Rectal smooth muscle tissue (tissue), 1 donor: ENCODE measurements around the gene CADPS.

Experiments used
- H3K27ac ChIP-seq: one replicate; pipeline ENCODE4 v1.7.0; 2013; ENCODE audit warnings: low read depth, low read length, inconsistent platforms
- H3K27me3 ChIP-seq: one replicate; pipeline ENCODE4 v1.7.0; 2013; ENCODE audit warnings: low read length; ENCODE audit not compliant: control insufficient read depth, insufficient read depth
- H3K36me3 ChIP-seq: one replicate; pipeline ENCODE4 v1.7.0; 2013; ENCODE audit warnings: low read length; ENCODE audit not compliant: control insufficient read depth, insufficient read depth
- H3K4me1 ChIP-seq: one replicate; pipeline ENCODE4 v1.7.0; 2013; ENCODE audit warnings: low read length; ENCODE audit not compliant: control insufficient read depth, insufficient read depth
- H3K4me3 ChIP-seq: one replicate; pipeline ENCODE4 v1.7.0; 2013; ENCODE audit warnings: low read length
- H3K9ac ChIP-seq: one replicate; pipeline ENCODE4 v1.7.0; 2013; ENCODE audit warnings: low read length

Gene CADPS

GRCh38 chr3:62462104-62462762, 413.0 kb downstream of the CADPS start:
- Histone ChIP-seq H3K27me3 (no peaks in the 10 kb centered on the region), H3K4me1 (no peaks in the 10 kb centered on the region), H3K27ac (no peak overlapping the region), H3K36me3 (no peaks in the 10 kb centered on the region), H3K9ac (no peak overlapping the region), H3K4me3 (no peak overlapping the region)

GRCh38 chr3:62454916-62455315, 420.3 kb downstream of the CADPS start:
- H3K36me3 ChIP-seq: no peaks in the 10 kb centered on the region
- no peak overlapping the region for H3K27ac ChIP-seq
- H3K9ac ChIP-seq: no peak overlapping the region
- no peaks in the 10 kb centered on the region for H3K4me1 ChIP-seq
- no peaks in the 10 kb centered on the region for H3K27me3 ChIP-seq
- no peak overlapping the region for H3K4me3 ChIP-seq

GRCh38 chr3:62453448-62453847, 421.8 kb downstream of the CADPS start:
- H3K27ac ChIP-seq: no peak overlapping the region
- H3K9ac ChIP-seq: no peak overlapping the region
- H3K27me3 ChIP-seq: no peaks in the 10 kb centered on the region
- H3K4me3 ChIP-seq: no peak overlapping the region
- no peaks in the 10 kb centered on the region for H3K4me1 ChIP-seq
- H3K36me3 ChIP-seq: no peaks in the 10 kb centered on the region

DNA sequence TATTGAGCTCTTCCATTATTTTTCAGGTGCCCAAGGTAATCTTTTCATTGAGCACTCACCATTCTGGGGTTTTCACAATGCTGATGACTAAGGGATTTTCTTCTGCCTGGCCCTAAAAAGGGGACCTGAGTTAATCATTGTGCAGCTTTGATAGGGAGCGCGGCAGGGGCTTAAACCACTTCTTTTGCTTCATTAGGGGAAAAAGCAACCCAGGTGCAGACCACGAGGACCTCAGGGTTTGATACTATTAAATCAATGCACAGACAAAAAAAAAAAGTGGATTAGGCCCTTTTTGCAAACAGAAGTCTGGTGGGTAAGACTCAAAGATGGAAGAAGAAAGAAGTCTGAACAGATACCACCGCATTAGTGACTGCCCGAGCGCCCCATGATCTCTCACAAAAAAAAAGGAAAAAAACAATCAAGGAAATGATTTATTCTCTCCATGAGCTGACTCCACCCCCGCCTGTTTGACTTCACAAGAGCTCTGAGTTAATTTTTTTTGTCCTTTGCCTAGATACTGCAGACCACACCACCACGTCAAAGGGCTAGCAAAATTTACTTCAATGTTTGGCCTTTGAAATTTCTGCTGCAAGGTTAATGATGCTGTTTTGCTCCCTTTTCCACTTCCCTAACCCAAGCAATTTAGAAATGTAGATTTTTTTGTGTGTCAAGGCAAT, 423.9 kb downstream of the CADPS start:
- Histone ChIP-seq H3K36me3 (no peaks in the 10 kb centered on the region), H3K4me3 (no peak overlapping the region), H3K27ac (no peak overlapping the region), H3K4me1 (no peaks in the 10 kb centered on the region), H3K27me3 (no peaks in the 10 kb centered on the region), H3K9ac (no peak overlapping the region)

GRCh38 chr3:62446337-62446940, 428.8 kb downstream of the CADPS start:
- Histone ChIP-seq H3K27ac (no peak overlapping the region), H3K4me1 (no peaks in the 10 kb centered on the region), H3K9ac (no peak overlapping the region)

GRCh38 chr3:62445275-62445674, 429.9 kb downstream of the CADPS start:
- Histone ChIP-seq H3K27me3 (no peaks in the 10 kb centered on the region), H3K36me3 (no peaks in the 10 kb centered on the region), H3K4me1 (no peaks in the 10 kb centered on the region), H3K27ac (no peak overlapping the region), H3K9ac (no peak overlapping the region), H3K4me3 (no peak overlapping the region)

More at GRCh38 chr3:62446337-62446940, 428.8 kb downstream of the CADPS start:
- Histone ChIP-seq H3K36me3 (no peaks in the 10 kb centered on the region), H3K27me3 (no peaks in the 10 kb centered on the region), H3K4me3 (no peak overlapping the region)

GRCh38 chr3:62439978-62440377, 435.2 kb downstream of the CADPS start:
- H3K36me3 ChIP-seq: no peaks in the 10 kb centered on the region
- no peaks in the 10 kb centered on the region for H3K27me3 ChIP-seq
- no peaks in the 10 kb centered on the region for H3K4me1 ChIP-seq
- no peak overlapping the region for H3K9ac ChIP-seq
- H3K27ac ChIP-seq: no peak overlapping the region
- no peak overlapping the region for H3K4me3 ChIP-seq

DNA sequence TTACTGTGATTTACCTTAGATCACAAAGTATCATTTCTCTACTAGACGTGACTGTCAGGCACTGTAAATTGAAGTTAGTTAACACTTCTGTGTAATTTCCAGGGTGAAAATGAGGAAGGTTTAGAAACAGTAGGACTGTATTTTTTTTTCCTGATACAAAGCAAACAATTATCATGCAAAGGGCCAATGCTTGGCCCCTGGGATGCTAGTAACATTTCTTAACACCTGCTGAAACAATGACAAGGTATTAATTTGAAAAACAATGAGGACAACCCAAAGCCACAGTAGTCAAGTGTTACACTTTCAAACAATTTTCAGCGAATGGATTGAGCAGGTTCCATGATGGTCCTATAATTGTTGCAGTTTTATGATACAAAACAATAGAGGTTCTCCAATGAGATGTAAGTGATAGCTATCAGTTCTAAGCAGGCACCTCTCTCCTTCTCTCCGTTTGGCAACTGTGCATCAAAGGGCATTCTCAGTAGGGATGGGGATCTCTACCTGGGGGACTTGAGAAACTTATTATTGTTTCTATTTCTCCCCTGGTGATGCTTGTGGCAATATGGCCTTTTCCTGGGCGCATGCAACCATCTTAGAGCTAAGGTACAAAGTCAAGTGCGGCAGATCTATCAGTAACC, 435.9 kb downstream of the CADPS start:
- H3K27me3 ChIP-seq: no peaks in the 10 kb centered on the region
- no peak overlapping the region for H3K4me3 ChIP-seq
- no peaks in the 10 kb centered on the region for H3K36me3 ChIP-seq
- no peak overlapping the region for H3K9ac ChIP-seq
- H3K4me1 ChIP-seq: no peaks in the 10 kb centered on the region
- no peak overlapping the region for H3K27ac ChIP-seq

- Histone ChIP-seq H3K4me1 (no peaks in the 10 kb centered on the region), H3K27me3 (no peaks in the 10 kb centered on the region), H3K36me3 (no peaks in the 10 kb centered on the region), H3K9ac (no peak overlapping the region), H3K4me3 (no peak overlapping the region), H3K27ac (no peak overlapping the region)
These were observed 438.4 kb downstream of the CADPS start for GRCh38 chr3:62436785-62437184.

DNA sequence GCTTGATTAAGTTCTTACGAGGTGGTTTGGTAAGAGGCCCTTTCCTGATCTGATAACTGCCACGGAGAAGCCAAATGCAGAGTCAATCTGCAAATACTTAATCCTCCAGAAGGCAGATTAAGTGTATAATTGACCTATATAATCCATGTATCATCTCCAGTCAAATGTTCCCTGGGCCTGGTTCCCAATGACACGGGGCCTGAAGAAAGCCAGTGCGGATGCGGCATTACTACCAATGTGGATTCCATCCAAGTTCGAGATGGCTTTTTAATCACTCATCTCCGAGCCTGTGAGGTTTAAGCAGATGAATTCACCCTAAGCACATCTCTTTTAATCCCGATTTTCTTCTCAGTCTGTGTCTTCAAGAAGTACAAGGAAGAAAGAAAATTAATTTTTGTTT, 441.8 kb downstream of the CADPS start:
- no peak overlapping the region for H3K27ac ChIP-seq

DNA sequence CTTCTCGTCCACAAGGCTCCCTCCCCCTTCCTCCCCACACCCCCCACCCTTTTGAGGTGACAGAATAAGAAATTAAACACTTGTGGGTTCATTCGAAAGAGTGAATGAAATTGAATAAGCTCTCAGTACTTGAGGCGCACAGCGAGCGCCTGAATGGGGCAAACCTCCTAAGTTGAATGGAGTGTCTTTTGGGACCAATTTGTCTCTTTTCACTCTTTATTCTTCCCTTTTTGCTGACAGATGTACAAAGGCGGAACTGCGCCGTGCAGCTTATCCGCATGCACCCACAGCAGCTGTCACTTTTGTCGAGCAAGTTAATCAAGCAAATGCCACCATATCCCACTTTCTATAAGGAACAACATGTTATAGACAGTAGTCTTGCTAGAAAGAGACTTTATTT, 454.0 kb downstream of the CADPS start:
- Histone ChIP-seq H3K27ac (no peak overlapping the region), H3K4me1 (no peaks in the 10 kb centered on the region), H3K9ac (no peak overlapping the region), H3K36me3 (no peaks in the 10 kb centered on the region), H3K4me3 (no peak overlapping the region), H3K27me3 (no peaks in the 10 kb centered on the region)

More for the DNA sequence above, 441.8 kb downstream of the CADPS start:
- no peaks in the 10 kb centered on the region for H3K27me3 ChIP-seq
- no peak overlapping the region for H3K4me3 ChIP-seq
- H3K4me1 ChIP-seq: no peaks in the 10 kb centered on the region
- no peak overlapping the region for H3K9ac ChIP-seq
- no peaks in the 10 kb centered on the region for H3K36me3 ChIP-seq

DNA sequence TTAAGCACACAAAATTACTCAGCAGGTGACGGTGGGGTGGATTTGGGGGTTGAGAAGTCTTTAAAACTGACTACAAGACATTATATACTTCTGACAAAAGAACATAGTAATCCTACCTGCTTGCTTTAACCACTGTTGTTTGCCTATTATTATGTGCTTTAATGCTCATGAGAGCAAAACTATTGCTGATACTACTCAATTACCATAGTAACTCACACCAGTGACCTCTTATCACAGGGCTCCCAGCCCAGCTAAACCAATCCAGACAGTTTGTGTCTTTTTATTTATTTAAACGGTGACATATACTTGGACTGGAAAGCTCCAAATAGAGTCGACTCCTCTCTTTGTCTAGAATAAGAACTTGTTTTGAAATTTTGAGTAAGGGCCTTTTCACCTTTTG, 459.1 kb downstream of the CADPS start:
- Histone ChIP-seq H3K4me3 (no peak overlapping the region), H3K9ac (no peak overlapping the region), H3K4me1 (no peaks in the 10 kb centered on the region), H3K27me3 (no peaks in the 10 kb centered on the region), H3K27ac (no peak overlapping the region), H3K36me3 (no peaks in the 10 kb centered on the region)
